HG03103 (cell line): ENCODE measurements around the gene TFB2M.
A peak's percentile ranks its signal among the peaks of the same experiment; 100 is the strongest.
"Not testable (repeated sequence)": the region's sequence is repeated elsewhere in the genome, so short reads cannot be mapped to it uniquely, and the experiment has no call there.

Source experiments
- ATAC-seq: cut with Tn5 transposase; IDR thresholded peaks from one replicate; pipeline ENCODE4 v1.9.1; 2021; ENCODE audit warnings: low read depth; ENCODE audit not compliant: unreplicated experiment

Gene TFB2M

GRCh38 chr1:246566128-246566812 is at the start of gene TFB2M, which contains the start of gene CNST:
Gene TFB2M (minus strand): TSS chr1:246566261. CDS start chr1:246566138, 123 bp downstream.
Gene CNST (plus strand): TSS chr1:246566456. CDS start chr1:246591563, 25,107 bp downstream.
- ATAC-seq: peak; percentile 89

GRCh38 chr1:246613096-246613758 is 47.2 kb upstream of the TFB2M start:
- no peak for ATAC-seq

GRCh38 chr1:246609632-246610031 is 43.6 kb upstream of the TFB2M start:
- ATAC-seq: no peak

DNA sequence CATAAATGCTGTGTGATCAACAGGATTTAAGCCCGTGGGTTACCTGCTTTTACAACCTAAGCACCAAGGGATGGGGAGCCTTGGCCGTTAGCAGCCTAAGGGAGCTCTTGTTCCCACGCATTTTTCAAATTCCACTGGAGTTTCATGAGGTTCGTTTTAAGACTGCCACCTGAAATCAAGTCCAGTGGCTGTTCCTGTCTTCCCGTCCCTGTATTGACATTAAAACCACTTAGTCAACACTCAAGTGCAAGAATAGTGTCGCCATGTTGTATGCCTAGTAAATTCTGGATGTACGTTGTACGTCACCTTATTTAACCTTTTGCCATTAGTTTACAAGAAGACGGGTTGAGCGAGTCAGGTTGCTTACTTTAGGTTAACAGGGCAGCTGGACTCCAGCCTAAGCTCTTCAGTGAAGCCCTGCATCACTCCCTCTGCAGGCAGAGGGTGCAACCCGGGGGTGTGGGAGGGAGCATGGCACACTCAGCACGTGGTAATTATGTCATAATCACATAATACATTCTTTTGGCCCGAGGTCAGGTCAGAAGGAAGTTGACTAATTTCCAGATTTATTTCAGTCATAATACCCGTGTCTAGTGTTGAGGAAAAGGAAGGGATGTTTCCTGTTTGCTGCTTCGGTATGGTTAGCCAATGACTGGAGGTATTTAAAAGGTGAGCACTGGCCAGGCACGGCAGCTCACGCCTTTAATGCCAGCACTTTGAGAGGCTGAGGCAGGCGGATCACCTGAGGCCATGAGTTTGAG is 42.7 kb upstream of the TFB2M start:
- peak; percentile 64 for ATAC-seq

GRCh38 chr1:246607462-246607861 is 41.4 kb upstream of the TFB2M start:
- no peak for ATAC-seq

- ATAC-seq: not testable (repeated sequence)
Measured at GRCh38 chr1:246605231-246605630, 39.2 kb upstream of the TFB2M start.

- ATAC-seq: no peak
Measured at GRCh38 chr1:246602194-246602593, 36.1 kb upstream of the TFB2M start.

- ATAC-seq: no peak
Measured at GRCh38 chr1:246600579-246600978, 34.5 kb upstream of the TFB2M start.

GRCh38 chr1:246599315-246599714 is 33.3 kb upstream of the TFB2M start:
- no peak for ATAC-seq

GRCh38 chr1:246597971-246598370 is 31.9 kb upstream of the TFB2M start:
- no peak for ATAC-seq

- ATAC-seq: no peak
Measured at GRCh38 chr1:246597340-246597739, 31.3 kb upstream of the TFB2M start.

DNA sequence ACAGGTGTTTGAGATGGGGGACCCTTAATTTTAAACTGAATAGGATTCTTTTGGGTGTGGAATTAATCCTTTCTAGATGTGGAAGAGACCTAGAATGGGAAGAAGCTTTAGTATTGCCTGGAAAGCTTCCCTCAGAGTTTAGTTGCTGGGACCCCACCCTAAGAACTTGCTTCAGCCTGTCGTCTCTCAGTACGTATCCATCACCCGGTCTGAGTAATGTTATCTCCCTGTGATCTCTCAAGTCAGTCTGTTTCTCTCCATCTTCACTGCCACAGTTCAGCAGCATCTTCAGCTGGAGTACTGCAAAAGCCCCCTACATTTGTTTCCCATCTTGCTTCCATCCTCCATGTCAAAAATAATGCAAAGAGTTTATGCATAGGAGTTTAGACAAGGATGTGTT is 29.1 kb upstream of the TFB2M start:
- ATAC-seq: no peak

DNA sequence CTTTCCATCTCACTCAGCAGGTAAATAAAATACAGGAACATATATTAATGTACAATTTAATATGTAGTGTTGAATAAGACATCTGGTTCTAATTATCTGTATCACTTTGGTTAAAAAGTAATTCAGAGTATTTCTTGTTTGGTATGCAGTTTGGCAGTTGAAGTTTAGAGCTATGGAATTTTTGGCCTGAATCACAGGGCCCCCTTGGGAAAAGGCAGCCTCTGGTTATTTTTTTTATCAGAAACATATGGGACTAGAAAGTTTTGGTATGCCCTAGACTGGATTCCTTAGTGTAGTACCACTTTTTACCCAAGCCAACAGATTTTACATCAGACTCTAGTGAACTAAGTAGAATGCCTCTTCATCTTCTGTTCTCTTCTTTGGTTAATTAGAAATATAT is 26.6 kb upstream of the TFB2M start:
- ATAC-seq: no peak

DNA sequence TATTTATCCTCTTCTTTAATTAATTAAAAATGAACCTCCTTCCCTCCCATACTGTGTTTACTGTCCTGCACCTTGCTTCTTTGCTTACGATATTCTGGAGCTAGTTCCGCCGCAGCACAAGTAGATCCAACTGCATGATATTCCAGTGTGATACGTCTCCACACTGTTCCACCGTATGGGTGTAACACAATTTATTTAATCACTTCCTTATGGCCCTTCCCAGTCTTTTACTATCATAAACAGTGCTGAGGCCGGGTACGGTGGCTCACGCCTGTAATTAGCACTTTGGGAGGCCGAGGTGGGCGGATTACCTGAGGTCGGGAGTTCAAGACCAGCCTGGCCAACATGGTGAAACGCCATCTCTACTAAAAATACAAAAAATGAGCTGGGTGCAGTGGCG is 25.9 kb upstream of the TFB2M start:
- ATAC-seq: no peak

DNA sequence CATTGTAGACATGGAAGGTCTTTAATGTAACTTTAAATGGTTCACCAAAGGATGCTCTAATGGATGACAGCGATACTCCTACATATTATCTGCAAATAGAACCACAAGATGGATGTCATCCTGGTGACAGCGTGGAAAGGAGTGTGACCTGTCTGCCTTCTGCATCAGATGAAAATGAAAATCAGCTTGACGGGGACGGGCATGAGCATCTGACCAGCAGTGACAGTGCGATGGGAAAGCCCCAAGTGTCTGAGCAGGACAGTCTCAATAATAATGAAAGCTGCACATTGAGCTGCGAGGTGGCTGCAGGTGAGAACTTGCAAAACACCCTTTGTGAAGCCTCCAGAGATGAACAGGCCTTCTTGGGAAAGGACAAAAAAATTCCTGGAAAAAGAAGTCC is 25.4 kb upstream of the TFB2M start:
- peak; percentile 92 for ATAC-seq

DNA sequence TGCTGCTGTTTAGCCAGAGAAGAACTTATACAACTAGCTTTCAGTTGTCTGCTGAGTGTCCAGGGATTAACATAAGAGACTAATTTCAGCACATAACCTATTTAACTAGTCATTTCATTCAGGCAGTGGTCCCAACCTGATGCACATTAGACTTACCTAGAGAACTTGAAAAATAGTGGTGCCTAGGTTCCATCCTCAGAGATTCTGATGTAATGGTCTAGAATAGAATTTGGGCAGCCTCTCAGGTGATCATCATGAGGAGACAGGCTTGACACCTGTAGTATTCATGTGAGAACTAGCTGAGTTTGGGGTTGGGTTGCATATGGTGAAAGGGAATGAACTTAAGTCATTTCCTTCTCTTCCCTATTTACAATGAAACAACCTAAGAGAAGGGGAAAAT is 25.0 kb upstream of the TFB2M start:
- ATAC-seq: peak; percentile 18

- ATAC-seq: not testable (repeated sequence)
Measured at GRCh38 chr1:246589919-246590318, 23.9 kb upstream of the TFB2M start.

DNA sequence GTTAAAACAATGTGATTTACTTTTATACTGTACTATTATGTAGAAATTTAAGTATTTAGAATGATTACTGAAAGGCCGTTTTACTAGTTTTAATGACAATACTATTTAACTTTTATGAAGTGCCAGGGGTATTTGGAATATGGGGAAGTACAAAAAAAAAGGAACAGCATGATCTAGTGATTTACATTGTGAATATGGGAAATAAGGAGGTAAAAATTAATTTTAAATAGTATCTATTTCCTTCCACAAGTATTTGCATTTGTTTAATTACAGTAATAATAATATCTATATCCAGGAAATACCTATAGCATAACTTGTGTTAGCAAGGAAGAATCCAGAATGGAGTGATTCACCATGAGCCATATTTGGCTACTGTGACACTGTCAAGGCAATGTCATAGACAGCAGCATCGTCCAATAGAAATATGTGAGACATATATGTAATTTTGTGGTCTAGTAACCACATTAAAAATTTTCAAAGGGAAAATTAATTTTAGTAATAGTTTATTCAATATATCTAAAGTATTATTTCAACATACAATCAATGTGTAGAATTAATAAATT is 22.2 kb upstream of the TFB2M start:
- no peak for ATAC-seq

GRCh38 chr1:246587606-246588005 is 21.5 kb upstream of the TFB2M start:
- no peak for ATAC-seq

GRCh38 chr1:246587032-246587431 is 21.0 kb upstream of the TFB2M start:
- no peak for ATAC-seq
